ENCODE data around the gene SFXN5.
"Not testable (repeated sequence)": the region's sequence is repeated elsewhere in the genome, so short reads cannot be mapped to it uniquely, and the experiment has no call there.

SFXN5 gene

GRCh38 chr2:73100956-73101355 lies 29.4 kb upstream of the SFXN5 start:
- no peak for FAIRE-seq

GRCh38 chr2:73099486-73099885 lies 28.0 kb upstream of the SFXN5 start:
- FAIRE-seq, result no peak

- no peak for FAIRE-seq
Observed at GRCh38 chr2:73095910-73096309, 24.4 kb upstream of the SFXN5 start.

- not testable (repeated sequence) for FAIRE-seq
Observed at GRCh38 chr2:73093601-73094218, 22.2 kb upstream of the SFXN5 start.

GRCh38 chr2:73092146-73092783 lies 20.8 kb upstream of the SFXN5 start:
- FAIRE-seq, result no peak

- no peak for FAIRE-seq
Observed at GRCh38 chr2:73091696-73092095, 20.2 kb upstream of the SFXN5 start.

GRCh38 chr2:73091164-73091563 lies 19.7 kb upstream of the SFXN5 start:
- FAIRE-seq, result no peak

- no peak for FAIRE-seq
Observed at GRCh38 chr2:73089270-73090030, 17.9 kb upstream of the SFXN5 start.

- no peak for FAIRE-seq
Observed at GRCh38 chr2:73088703-73089102, 17.2 kb upstream of the SFXN5 start.

GRCh38 chr2:73088211-73088610 lies 16.7 kb upstream of the SFXN5 start:
- FAIRE-seq, result no peak

- no peak for FAIRE-seq
Observed at GRCh38 chr2:73087311-73087710, 15.8 kb upstream of the SFXN5 start.

GRCh38 chr2:73085691-73086090 lies 14.2 kb upstream of the SFXN5 start:
- FAIRE-seq, result no peak

GRCh38 chr2:73084971-73085370 lies 13.5 kb upstream of the SFXN5 start:
- FAIRE-seq, result no peak

GRCh38 chr2:73083886-73084800 lies 12.6 kb upstream of the SFXN5 start:
- FAIRE-seq, result no peak

GRCh38 chr2:73082523-73083410 lies 11.3 kb upstream of the SFXN5 start:
- FAIRE-seq, result no peak

GRCh38 chr2:73081181-73081671 lies 9.7 kb upstream of the SFXN5 start:
- no peak for FAIRE-seq

- no peak for FAIRE-seq
Observed at GRCh38 chr2:73080321-73081131, 9.0 kb upstream of the SFXN5 start.

GRCh38 chr2:73079636-73080035 lies 8.1 kb upstream of the SFXN5 start:
- FAIRE-seq, result no peak

GRCh38 chr2:73078457-73079411 lies 7.2 kb upstream of the SFXN5 start:
- no peak for FAIRE-seq

GRCh38 chr2:73077424-73077795 lies 5.9 kb upstream of the SFXN5 start:
- FAIRE-seq, result no peak

Data from A204.1 (cell line).